Limb (tissue), 2 donors: ENCODE measurements around the gene GDF2.
A peak's percentile ranks its signal among the peaks of the same experiment; 100 is the strongest.

Experiments
- DNase-seq, 2 donors: peaks; one replicate each; pipeline ENCODE4 v3.0.0-alpha.2; 2016; ENCODE audit errors: extremely low spot score in 2 of 2

The GDF2 gene

DNA sequence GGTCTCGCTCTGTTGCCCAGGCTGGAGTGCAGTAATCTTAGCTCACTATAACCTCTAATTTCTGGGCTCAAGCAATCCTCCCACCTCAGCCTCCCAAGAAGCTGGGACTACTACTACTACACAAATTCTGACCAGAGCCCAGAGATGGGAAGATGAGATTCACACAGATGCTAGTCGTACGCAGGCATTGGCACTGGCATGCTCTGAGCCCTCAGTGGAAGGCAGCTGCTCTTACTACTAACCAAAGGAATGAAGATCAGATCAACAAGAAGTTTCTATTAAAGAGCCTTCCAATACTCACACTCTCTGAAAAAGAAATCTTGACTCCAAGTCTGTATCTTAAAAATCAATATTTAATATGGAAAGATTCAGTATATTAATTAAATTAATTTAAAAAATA lies 10.7 kb downstream of the GDF2 start:
- DNase-seq, result no peak

DNA sequence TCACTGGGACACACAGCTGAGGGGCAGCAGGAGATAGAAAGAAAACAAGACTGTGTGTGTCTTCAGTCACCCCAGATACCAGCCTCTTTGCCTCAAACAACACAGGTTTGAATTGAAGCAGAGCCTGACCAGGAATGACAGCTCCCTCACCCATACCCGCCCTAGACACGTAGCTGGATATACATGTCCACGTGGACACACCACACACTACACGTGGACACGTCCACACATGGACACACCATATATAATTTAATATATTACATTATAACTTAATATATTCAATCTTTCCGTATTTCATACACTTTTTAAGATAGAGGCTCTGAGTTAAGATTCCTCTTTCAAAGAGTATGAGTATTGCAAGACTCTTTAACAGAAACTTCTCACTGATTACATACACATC lies 11.3 kb downstream of the GDF2 start:
- no peak for DNase-seq

DNA sequence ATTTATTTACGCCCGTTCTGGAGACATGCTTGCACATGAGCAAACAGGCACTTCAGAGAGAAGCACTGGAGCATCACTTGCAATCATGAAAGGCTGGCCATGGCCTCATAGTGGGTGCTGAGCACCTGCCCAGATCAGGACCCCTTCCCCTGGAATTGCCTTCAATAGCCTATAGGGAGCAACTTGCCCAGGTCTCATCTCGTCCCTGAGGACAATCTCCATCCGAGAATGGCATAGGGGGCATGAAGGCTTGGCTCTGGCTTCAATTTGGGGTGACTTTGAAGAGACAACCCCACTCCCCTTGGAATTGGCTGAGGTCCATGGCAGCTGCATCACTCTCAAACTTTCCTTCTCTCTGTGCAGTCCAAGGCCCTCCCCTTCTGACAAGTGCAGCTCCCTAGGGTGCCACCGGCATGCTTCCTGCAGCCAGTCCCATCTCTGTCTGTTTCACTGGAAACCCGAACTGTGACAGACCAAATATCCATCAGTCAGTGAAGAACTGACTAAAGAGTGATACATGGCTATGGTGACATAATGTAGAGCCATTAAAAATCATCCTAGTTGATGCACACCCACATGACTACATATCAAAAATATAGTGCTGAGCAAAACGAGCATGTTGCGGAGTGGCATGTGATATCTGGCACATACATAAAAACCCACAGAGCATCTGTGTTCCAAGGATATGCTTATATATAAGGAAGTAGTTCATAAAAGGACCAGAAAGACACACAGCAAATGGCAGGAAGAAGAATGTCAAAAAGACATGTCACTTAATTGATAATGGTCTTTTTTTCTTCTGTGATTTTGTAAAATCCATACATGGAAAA lies 12.4 kb downstream of the GDF2 start:
- no peak for DNase-seq

DNA sequence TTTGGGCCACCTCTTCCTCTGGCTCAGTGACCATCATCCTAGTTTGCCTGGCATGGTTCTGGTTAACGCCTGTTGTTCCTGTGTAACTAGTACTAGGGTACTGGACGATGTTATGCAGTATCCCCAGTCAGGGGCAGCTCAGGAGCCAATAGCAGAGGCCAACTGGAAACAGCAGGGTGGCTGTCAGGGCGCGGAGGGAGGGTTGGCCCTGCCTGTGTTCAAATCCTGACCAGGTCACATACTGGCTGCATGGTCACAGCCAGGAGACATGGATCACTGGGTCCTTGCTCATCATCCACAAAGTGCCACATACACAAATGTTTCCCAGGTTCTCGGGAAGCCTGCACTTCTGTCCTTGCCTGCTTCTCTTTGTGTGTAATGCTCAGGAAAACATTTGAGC lies 13.7 kb downstream of the GDF2 start:
- DNase-seq, result no peak

DNA sequence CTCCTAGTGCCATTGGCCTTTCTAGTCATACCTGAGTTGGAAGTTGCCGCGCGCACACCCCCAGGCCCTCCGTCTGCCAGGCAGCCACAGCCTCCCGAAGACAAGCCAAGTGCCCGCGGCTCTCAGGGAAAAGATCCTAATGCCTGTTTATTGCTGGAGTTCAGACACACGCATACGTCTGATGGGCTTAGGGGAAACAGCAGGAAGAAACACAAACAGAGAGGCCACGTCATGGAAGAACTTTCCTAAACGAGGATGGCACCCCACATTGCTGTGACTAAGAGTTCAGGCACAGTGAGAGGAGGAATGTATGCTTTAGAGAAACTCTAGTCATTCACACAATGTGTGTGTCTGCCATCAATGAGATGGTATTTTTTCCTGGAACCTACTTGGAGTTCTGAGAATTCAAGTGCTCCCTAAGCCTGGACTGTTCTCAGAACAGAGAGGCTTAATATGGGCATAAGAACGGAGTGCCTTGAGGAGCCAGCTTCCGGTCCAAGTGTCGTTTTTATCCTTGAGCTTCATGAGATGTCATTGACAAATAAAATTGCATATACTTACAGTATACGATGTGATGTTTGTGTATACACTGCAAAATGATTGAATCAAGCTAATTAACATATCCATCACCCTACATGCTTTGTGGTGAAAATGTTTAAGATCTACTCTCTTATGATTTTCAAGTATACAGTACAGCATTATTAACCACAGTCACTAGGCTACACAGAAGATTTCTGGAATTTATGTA lies 14.3 kb downstream of the GDF2 start:
- no peak for DNase-seq

DNA sequence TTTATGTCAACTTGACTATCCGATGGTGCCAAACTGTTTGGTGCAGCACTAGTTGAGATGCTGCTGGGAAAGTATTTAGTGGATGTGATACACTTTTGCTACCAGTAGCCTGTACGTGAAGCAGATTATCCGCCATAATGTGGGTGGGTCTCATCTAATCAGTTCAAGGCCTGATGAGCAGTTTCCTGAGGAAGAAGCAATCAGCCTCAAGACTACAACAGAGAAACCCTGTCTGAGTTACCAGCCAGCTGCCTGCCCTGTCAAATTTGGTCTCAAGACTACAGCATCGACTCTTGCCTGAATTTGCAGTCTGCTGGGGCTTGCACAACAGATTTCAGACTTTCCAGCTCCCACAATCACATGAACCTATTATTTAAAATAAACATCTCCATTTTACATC lies 15.1 kb downstream of the GDF2 start:
- no peak for DNase-seq

DNA sequence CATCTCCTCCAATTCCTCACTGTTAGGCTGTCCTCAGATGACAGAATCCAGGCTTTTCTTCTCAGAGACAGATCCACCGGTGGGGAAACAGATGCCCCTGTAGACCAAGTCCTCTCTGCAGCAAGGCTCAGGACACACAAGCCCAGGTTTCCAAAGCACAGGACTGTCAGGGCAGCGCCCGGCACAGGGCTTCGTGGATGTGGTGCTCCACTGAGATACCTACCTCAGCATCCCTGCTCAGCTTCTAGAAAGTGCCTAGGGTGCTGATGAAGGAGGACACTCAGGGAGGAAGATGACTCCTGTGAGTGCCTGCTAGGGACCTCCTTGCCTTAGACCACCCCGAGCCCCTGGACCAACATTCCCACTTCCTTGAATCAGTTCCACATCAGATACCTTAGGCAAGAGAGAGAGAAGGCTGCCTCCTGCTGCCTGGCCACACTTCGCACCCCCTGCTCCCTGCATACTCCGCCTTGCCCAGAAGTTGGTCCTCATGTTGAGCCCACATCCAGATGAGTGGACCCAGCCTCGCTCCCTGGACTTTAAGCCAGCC lies 17.0 kb downstream of the GDF2 start:
- no peak for DNase-seq

DNA sequence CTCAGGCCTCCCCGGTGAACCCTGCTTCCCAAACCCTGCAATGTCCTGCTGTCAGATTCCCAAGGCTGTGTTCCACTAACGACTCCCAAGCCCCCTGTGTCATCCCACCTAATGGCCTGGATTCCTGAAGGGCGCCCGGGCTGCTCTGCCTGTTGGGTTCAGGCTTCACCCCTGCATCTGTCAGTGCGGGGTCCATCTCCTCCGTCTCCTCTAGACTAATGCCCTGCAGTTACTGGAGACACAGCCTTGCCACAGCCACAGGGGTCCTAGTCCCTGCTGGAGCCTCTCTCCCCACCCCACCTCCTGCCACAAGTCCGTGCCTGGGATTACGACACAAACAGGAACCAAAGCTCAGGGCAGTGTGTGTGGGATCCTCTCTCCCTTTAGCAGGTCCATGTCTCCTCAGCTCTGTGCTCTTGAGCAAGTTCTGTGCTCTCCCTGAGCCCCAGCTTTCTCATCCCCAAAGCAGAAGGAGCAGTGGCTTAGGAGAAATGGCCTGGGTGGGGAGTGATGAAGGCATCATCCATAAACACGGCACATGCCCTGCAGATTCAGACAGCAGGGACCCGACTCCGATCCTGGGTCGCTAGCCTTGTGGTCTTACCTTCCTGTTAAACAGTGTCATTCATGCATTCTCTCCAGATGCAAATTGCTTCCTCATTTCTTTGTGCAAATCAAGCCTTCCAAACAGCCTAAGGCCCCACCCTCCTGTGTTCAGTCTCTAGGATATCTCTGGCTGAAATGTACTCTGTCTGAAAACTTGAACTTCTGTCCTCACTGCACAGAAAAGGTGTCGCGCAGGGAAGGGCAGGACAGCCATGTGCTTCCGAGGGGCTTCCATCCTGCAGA lies 17.7 kb downstream of the GDF2 start:
- no peak for DNase-seq

DNA sequence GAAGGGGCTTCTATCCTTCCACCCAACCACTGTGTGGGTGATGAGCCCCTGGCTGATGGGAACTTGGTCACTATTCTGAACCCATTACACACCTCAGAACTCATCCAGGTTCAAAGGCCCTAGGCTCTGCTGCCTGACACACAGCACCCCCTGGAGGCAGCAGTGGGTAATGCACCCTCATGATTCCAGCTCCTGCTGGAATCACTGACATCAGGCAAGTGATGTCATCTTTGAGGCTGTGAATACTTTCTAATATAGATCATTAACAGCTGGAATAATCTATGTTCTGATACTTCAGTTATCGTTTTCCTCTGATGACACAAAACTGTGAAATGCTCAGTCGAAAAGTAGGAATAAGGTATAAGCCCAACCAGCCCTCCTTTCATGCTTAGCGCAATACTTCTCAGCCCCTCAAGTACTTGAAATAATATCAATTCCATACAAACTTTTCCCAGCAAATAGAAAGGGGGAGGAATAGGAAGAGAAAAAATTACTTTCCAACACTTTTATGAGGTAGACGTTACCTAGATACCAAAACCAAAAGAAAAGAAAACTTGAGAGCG lies 18.4 kb downstream of the GDF2 start:
- DNase-seq, result peak; percentile 23 to 80

DNA sequence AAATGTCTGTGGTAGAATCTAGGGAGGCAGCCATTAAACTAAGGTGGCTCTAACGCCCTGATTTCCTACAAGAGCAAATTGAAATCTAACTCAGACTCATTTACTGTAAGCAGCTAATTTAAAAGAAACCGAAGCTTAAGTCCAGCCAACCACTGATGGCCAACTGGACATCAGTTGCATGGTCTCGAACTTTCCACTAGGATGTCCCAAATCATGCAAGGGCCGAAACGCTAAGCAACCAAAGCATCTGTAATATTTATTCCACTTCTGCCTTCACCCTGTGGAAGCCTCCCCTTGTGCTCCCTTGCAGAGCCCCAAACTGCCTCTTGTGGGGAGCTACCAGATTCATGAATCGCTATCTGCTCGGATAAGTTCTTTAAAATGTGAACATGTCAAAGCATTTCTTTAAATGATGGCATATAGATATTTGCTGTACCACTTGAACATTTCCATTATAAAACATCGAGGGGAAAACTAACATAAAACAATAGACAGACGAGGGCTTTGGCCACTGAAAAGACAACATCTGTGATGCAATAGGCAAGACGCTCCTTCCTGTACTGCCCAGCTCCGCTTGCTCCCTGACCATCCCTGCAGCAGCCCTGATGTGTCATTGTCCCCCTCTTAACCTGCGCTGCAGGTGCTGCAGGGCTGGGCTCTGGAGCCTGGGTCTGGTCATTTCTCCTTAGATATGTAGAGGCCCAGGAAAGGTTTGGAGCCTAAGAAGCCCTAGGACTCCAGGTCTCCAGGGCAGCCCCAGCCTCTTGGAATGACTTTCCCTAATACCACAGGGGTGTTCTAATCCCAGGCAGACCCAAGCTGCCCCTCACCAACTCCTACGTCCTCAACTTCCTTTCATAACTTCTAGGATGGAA lies 23.0 kb downstream of the GDF2 start:
- DNase-seq, result no peak

DNA sequence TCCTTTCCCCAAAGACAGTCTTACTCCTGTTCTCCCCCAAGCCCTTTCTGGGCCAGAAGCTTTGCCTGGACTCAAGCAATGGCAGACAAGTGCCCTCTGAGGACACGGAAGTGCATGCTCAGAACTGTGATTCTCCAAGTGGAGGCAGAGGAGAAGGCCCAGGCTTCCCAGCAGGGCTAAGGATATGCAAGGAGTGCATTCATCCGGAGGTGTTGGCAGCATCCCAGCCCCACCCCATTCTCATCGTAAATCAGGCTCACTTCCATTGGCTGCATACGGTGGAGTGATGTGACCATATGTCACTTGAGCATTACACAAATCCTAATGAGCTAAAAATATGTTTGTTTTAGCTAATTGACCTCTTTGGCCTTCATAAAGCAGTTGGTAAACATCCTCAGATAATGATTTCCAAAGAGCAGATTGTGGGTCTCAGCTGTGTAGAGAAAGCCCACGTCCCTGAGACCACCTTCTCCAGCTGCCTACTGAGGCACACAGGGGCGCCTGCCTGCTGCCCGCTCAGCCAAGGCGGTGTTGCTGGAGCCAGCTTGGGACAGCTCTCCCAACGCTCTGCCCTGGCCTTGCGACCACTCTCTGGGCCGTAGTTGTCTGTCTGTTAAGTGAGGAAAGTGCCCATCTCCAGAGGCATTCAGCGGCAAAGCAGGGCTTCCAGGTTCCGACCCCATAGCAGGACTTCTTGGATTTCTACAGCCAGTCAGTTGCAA lies 24.5 kb downstream of the GDF2 start:
- no peak for DNase-seq

DNA sequence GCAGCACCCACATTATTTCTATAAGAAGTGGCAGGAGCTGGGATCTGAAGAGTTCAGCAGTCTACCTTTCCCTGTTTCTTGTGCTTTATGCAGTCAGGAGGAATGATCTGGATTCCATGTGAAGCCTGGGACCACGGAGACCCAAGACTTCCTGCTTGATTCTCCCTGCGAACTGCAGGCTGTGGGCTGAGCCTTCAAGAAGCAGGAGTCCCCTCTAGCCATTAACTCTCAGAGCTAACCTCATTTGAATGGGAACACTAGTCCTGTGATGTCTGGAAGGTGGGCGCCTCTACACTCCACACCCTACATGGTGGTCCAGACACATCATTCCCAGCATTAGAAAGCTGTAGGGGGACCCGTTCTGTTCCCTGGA lies 25.0 kb downstream of the GDF2 start:
- no peak for DNase-seq

DNA sequence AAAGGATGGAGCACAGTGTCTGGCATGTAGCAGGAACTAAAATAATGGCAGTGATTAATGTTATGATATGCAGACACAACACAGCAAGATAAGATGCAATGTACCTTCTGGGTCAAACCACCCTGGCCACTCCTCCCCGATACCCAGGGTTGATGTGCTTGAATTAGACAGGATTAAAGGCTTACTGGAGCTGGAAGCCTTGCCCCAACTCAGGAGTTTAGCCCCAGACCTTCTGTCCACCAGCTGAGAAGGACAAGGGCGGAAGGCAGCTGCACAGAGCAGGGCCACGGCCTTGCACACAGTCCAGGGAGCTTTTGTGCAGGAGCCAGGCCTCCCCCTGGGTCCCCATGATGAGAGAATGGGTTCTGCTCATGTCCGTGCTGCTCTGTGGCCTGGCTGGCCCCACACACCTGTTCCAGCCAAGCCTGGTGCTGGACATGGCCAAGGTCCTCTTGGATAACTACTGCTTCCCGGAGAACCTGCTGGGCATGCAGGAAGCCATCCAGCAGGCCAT lies 25.9 kb downstream of the GDF2 start, which contains the start of gene RBP3:
Gene RBP3 (plus strand): TSS at position 226 of the 514 bp plus-strand sequence. CDS start 122 bp downstream, at position 348.
- no peak for DNase-seq

DNA sequence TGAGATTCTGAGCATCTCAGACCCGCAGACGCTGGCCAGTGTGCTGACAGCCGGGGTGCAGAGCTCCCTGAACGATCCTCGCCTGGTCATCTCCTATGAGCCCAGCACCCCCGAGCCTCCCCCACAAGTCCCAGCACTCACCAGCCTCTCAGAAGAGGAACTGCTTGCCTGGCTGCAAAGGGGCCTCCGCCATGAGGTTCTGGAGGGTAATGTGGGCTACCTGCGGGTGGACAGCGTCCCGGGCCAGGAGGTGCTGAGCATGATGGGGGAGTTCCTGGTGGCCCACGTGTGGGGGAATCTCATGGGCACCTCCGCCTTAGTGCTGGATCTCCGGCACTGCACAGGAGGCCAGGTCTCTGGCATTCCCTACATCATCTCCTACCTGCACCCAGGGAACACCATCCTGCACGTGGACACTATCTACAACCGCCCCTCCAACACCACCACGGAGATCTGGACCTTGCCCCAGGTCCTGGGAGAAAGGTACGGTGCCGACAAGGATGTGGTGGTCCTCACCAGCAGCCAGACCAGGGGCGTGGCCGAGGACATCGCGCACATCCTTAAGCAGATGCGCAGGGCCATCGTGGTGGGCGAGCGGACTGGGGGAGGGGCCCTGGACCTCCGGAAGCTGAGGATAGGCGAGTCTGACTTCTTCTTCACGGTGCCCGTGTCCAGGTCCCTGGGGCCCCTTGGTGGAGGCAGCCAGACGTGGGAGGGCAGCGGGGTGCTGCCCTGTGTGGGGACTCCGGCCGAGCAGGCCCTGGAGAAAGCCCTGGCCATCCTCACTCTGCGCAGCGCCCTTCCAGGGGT lies 26.6 kb downstream of the GDF2 start:
- DNase-seq, result no peak

DNA sequence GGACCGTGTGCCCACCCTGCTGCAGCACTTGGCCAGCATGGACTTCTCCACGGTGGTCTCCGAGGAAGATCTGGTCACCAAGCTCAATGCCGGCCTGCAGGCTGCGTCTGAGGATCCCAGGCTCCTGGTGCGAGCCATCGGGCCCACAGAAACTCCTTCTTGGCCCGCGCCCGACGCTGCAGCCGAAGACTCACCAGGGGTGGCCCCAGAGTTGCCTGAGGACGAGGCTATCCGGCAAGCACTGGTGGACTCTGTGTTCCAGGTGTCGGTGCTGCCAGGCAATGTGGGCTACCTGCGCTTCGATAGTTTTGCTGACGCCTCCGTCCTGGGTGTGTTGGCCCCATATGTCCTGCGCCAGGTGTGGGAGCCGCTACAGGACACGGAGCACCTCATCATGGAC lies 27.3 kb downstream of the GDF2 start:
- no peak for DNase-seq

DNA sequence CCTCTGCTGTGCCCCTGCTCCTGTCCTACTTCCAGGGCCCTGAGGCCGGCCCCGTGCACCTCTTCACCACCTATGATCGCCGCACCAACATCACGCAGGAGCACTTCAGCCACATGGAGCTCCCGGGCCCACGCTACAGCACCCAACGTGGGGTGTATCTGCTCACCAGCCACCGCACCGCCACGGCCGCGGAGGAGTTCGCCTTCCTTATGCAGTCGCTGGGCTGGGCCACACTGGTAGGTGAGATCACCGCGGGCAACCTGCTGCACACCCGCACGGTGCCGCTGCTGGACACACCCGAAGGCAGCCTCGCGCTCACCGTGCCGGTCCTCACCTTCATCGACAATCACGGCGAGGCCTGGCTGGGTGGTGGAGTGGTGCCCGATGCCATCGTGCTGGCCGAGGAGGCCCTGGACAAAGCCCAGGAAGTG lies 27.7 kb downstream of the GDF2 start:
- no peak for DNase-seq

DNA sequence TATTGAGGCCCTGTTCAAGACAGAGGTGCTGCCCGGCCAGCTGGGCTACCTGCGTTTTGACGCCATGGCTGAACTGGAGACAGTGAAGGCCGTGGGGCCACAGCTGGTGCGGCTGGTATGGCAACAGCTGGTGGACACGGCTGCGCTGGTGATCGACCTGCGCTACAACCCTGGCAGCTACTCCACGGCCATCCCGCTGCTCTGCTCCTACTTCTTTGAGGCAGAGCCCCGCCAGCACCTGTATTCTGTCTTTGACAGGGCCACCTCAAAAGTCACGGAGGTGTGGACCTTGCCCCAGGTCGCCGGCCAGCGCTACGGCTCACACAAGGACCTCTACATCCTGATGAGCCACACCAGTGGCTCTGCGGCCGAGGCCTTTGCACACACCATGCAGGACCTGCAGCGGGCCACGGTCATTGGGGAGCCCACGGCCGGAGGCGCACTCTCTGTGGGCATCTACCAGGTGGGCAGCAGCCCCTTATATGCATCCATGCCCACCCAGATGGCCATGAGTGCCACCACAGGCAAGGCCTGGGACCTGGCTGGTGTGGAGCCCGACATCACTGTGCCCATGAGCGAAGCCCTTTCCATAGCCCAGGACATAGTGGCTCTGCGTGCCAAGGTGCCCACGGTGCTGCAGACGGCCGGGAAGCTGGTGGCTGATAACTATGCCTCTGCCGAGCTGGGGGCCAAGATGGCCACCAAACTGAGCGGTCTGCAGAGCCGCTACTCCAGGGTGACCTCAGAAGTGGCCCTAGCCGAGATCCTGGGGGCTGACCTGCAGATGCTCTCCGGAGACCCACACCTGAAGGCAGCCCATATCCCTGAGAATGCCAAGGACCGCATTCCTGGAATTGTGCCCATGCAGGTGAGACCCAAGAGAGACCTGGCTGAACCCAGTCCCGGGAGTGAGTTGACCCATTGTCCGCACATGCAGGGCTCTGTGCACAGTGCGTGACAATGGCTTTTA lies 28.7 kb downstream of the GDF2 start:
- DNase-seq, result no peak
